ENCODE data around the gene CPEB4. TPM values are rescaled to one million over a fixed set of nuclear protein-coding genes. Genes with fewer than 3 reads are reported as not detected.

CPEB4 gene
- total RNA-seq, 5 donors from 2014 or later (not counting 1 experiment from before 2014, with no cell fraction given): 13.8 to 25.9 (median 14.9) TPM

DNA sequence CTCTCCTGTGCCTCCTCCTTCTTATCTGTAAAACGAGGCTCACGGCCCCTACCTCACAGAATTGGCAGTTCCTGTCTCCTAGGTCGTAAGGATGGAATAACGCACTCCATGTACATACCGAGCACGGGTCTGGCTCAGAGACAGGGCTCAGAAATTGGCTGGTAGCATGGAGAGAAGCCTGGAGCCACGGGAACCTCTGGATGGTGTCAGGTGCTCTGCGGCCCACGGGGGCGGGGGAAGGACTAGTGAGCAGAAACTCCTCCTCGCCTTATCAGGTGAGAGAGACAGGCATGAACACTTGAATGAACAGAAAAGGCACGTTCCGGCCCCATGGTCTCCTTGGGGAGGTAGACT lies 85.4 kb downstream of the CPEB4 start:
- ChIA-PET CTCF (interaction anchor here (0.6 to 4.4 kb wide), 8 partner anchors 55 to 681 kb away, joined by 3 to 70 read pairs (median 3); partner anchors contain the start of gene BOD1 (in 2 of the 2)), POLR2A (no interaction called here)
- Histone ChIP-seq H3K27ac (ENCODE audit: low read length) (no peak overlapping the region), H3K27me3 (replicated peaks in 1 of 2; ENCODE audit: control insufficient read depth in 2 of 2, extremely low read depth in 1 of 2, insufficient read depth in 2 of 2, low read length in 1 of 2) (peaks cover 0 to 30% of the 10 kb centered on the region in 2 experiments), H3K4me3 (ENCODE audit: control insufficient read depth in 1 of 2, extremely low read depth in 1 of 2, low read length in 1 of 2) (peak overlapping the region; percentile 30 to 58), H3K9me3 (no peaks in the 10 kb centered on the region), H3K4me1 (ENCODE audit: control insufficient read depth in 1 of 2, extremely low read depth in 1 of 2, insufficient read depth in 2 of 2, low read length in 2 of 2) (peaks cover 0 to 15% of the 10 kb centered on the region in 2 experiments), H3K36me3 (ENCODE audit: control insufficient read depth in 2 of 2, extremely low read depth in 1 of 2, insufficient read depth in 1 of 2, low read length in 1 of 2) (no peaks in the 10 kb centered on the region)
- H3K4me1 Mint-ChIP-seq: peaks cover 9 to 13% (median 10%) of the 10 kb centered on the region in 3 donors
- no peaks in the 10 kb centered on the region for H3K36me3 Mint-ChIP-seq
- peak in 1 of 35 experiments; percentile 7 for DNase-seq
- peak; percentile 32 to 54 (median 42) for ATAC-seq (replicated peaks in 1 of 4)
- H3K4me3 Mint-ChIP-seq: peak overlapping the region; percentile 72 to 77 (median 74)
- 45% methylated on average over 11 of the region's 13 CpGs for WGBS (ENCODE audit: insufficient coverage)
- no peaks in the 10 kb centered on the region for H3K9me3 Mint-ChIP-seq
- peaks cover 13 to 26% of the 10 kb centered on the region in 2 donors for H3K27me3 Mint-ChIP-seq
- H3K27ac Mint-ChIP-seq: no peak overlapping the region

GRCh38 chr5:173974688-173975239 lies 86.6 kb downstream of the CPEB4 start:
- ChIA-PET CTCF (interaction anchor here (0.5 to 4.4 kb wide), 5 partner anchors 357 to 1606 kb away, joined by 3 to 70 read pairs (median 5); partner anchors contain the start of gene BOD1 (in 2 of the 2)), POLR2A (no interaction called here)
- DNase-seq (no peak), ATAC-seq (replicated peaks in 1 of 4) (no peak)
- H3K9me3 Mint-ChIP-seq: no peaks in the 10 kb centered on the region
- no peak overlapping the region for H3K27ac Mint-ChIP-seq
- no peaks in the 10 kb centered on the region for H3K36me3 ChIP-seq (ENCODE audit: control insufficient read depth in 2 of 2, extremely low read depth in 1 of 2, insufficient read depth in 1 of 2, low read length in 1 of 2)
- H3K4me1 ChIP-seq (ENCODE audit: control insufficient read depth in 1 of 2, extremely low read depth in 1 of 2, insufficient read depth in 2 of 2, low read length in 2 of 2): peaks cover 0 to 15% of the 10 kb centered on the region in 2 experiments
- H3K9me3 ChIP-seq: no peaks in the 10 kb centered on the region
- WGBS (ENCODE audit: insufficient coverage): 88% methylated on average over 1 of the region's 5 CpGs
- no peak overlapping the region for H3K27ac ChIP-seq (ENCODE audit: low read length)
- H3K36me3 Mint-ChIP-seq: no peaks in the 10 kb centered on the region
- H3K4me3 Mint-ChIP-seq: no peak overlapping the region
- peaks cover 9 to 13% (median 10%) of the 10 kb centered on the region in 3 donors for H3K4me1 Mint-ChIP-seq
- peaks cover 16 to 29% of the 10 kb centered on the region in 2 donors for H3K27me3 Mint-ChIP-seq
- no peak overlapping the region for H3K4me3 ChIP-seq (ENCODE audit: control insufficient read depth in 1 of 2, extremely low read depth in 1 of 2, low read length in 1 of 2)
- H3K27me3 ChIP-seq (replicated peaks in 1 of 2; ENCODE audit: control insufficient read depth in 2 of 2, extremely low read depth in 1 of 2, insufficient read depth in 2 of 2, low read length in 1 of 2): peaks cover 2 to 30% of the 10 kb centered on the region in 2 experiments

- H3K36me3 ChIP-seq (ENCODE audit: control insufficient read depth in 2 of 2, extremely low read depth in 1 of 2, insufficient read depth in 1 of 2, low read length in 1 of 2): no peaks in the 10 kb centered on the region
- H3K27ac ChIP-seq (ENCODE audit: low read length): no peak overlapping the region
- H3K4me1 ChIP-seq (ENCODE audit: control insufficient read depth in 1 of 2, extremely low read depth in 1 of 2, insufficient read depth in 2 of 2, low read length in 2 of 2): no peaks in the 10 kb centered on the region
- ATAC-seq (replicated peaks in 1 of 4) (no peak), DNase-seq (no peak)
- no peak overlapping the region for H3K4me3 ChIP-seq (ENCODE audit: control insufficient read depth in 1 of 2, extremely low read depth in 1 of 2, low read length in 1 of 2)
- Mint-ChIP-seq H3K27ac (no peak overlapping the region), H3K27me3 (peaks cover 28 to 59% of the 10 kb centered on the region in 2 donors), H3K4me3 (no peak overlapping the region), H3K36me3 (no peaks in the 10 kb centered on the region), H3K4me1 (no peaks in the 10 kb centered on the region), H3K9me3 (peaks cover 0 to 4% (median 0%) of the 10 kb centered on the region in 3 donors)
- CTCF ChIA-PET: interaction anchor here in 1 of 2 donors (0.7 kb wide), 1 partner anchor 217 kb away, joined by 3 read pairs; no protein-coding TSS in a partner anchor
- POLR2A ChIA-PET: no interaction called here
- no peaks in the 10 kb centered on the region for H3K9me3 ChIP-seq
- H3K27me3 ChIP-seq (replicated peaks in 1 of 2; ENCODE audit: control insufficient read depth in 2 of 2, extremely low read depth in 1 of 2, insufficient read depth in 2 of 2, low read length in 1 of 2): peaks cover 4 to 15% of the 10 kb centered on the region in 2 experiments
- WGBS (ENCODE audit: insufficient coverage): 67% methylated on average over 5 of the region's 5 CpGs
These were observed 93.1 kb downstream of the CPEB4 start for GRCh38 chr5:173981185-173981761.

- Mint-ChIP-seq H3K36me3 (no peaks in the 10 kb centered on the region), H3K27me3 (peaks cover 24 to 44% of the 10 kb centered on the region in 2 donors), H3K9me3 (peaks cover 0 to 4% (median 0%) of the 10 kb centered on the region in 3 donors), H3K27ac (no peak overlapping the region), H3K4me1 (no peaks in the 10 kb centered on the region), H3K4me3 (no peak overlapping the region)
- WGBS (ENCODE audit: insufficient coverage): no CpG with 5 or more reads among the region's 4 CpGs
- ATAC-seq (replicated peaks in 1 of 4) (no peak), DNase-seq (no peak)
- Histone ChIP-seq H3K27ac (ENCODE audit: low read length) (no peak overlapping the region), H3K9me3 (no peaks in the 10 kb centered on the region), H3K4me1 (ENCODE audit: control insufficient read depth in 1 of 2, extremely low read depth in 1 of 2, insufficient read depth in 2 of 2, low read length in 2 of 2) (no peaks in the 10 kb centered on the region), H3K36me3 (ENCODE audit: control insufficient read depth in 2 of 2, extremely low read depth in 1 of 2, insufficient read depth in 1 of 2, low read length in 1 of 2) (no peaks in the 10 kb centered on the region), H3K27me3 (replicated peaks in 1 of 2; ENCODE audit: control insufficient read depth in 2 of 2, extremely low read depth in 1 of 2, insufficient read depth in 2 of 2, low read length in 1 of 2) (peaks cover 4 to 21% of the 10 kb centered on the region in 2 experiments), H3K4me3 (ENCODE audit: control insufficient read depth in 1 of 2, extremely low read depth in 1 of 2, low read length in 1 of 2) (no peak overlapping the region)
- ChIA-PET POLR2A (no interaction called here), CTCF (no interaction called here)
These were observed 96.1 kb downstream of the CPEB4 start for GRCh38 chr5:173984218-173984617.

- DNase-seq (no peak), ATAC-seq (replicated peaks in 1 of 4) (no peak)
- Mint-ChIP-seq H3K36me3 (no peaks in the 10 kb centered on the region), H3K27ac (no peak within 1 kb of the TSS), H3K27me3 (peaks cover 2 to 11% of the 10 kb centered on the region in 2 donors), H3K9me3 (no peaks in the 10 kb centered on the region), H3K4me3 (no peak within 1 kb of the TSS), H3K4me1 (no peaks in the 10 kb centered on the region)
- Histone ChIP-seq H3K27ac (ENCODE audit: low read length) (no peak within 1 kb of the TSS), H3K9me3 (no peaks in the 10 kb centered on the region), H3K4me3 (ENCODE audit: control insufficient read depth in 1 of 2, extremely low read depth in 1 of 2, low read length in 1 of 2) (no peak within 1 kb of the TSS), H3K4me1 (ENCODE audit: control insufficient read depth in 1 of 2, extremely low read depth in 1 of 2, insufficient read depth in 2 of 2, low read length in 2 of 2) (no peaks in the 10 kb centered on the region), H3K36me3 (ENCODE audit: control insufficient read depth in 2 of 2, extremely low read depth in 1 of 2, insufficient read depth in 1 of 2, low read length in 1 of 2) (no peaks in the 10 kb centered on the region), H3K27me3 (replicated peaks in 1 of 2; ENCODE audit: control insufficient read depth in 2 of 2, extremely low read depth in 1 of 2, insufficient read depth in 2 of 2, low read length in 1 of 2) (peaks cover 0 to 9% of the 10 kb centered on the region in 2 experiments)
- 95% methylated on average over 31 of the region's 51 CpGs for WGBS (ENCODE audit: insufficient coverage)
- ChIA-PET POLR2A (no interaction called here), CTCF (no interaction called here)
These were observed 100.6 kb downstream of the CPEB4 start, which contains the start of gene C5orf47 for GRCh38 chr5:173988554-173989431. TSS of gene C5orf47 (plus strand) at chr5:173989170. CDS start at chr5:173989264, 94 bp downstream.

DNA sequence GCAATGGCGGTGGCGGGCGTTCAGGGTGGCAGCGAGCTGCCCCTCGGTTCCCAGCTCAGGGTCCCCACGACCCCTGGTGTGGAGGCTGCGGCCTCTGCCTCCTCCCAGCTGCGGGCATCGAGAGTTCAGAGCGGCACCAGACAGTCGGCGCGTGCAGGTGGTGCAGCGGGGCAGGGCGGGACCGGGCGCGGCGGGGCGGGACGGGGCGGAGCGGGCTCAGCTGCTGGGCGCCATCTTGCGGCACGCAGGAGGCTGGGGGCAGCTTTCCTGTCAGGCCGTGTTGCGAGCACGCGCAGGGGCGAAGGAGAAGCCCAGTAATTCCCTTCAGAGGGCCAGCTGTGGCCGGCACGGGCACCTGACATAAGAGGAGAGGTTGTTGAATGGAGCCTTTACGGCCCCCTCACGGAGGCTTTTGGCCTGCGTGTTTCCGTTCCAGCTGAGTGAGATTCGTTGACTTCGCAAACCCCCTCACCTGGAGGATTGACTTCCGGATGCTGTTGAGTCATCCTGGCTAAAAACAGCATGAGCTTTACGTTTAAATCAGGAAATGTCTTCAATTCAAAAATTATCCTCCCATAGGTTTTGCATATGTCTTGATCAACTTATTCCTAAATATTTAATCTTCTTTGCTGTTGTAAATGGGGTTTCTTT lies 101.4 kb downstream of the CPEB4 start:
- H3K9me3 Mint-ChIP-seq: no peaks in the 10 kb centered on the region
- Histone ChIP-seq H3K4me3 (ENCODE audit: control insufficient read depth in 1 of 2, extremely low read depth in 1 of 2, low read length in 1 of 2) (no peak overlapping the region), H3K9me3 (no peaks in the 10 kb centered on the region), H3K27me3 (replicated peaks in 1 of 2; ENCODE audit: control insufficient read depth in 2 of 2, extremely low read depth in 1 of 2, insufficient read depth in 2 of 2, low read length in 1 of 2) (peaks cover 0 to 15% of the 10 kb centered on the region in 2 experiments), H3K4me1 (ENCODE audit: control insufficient read depth in 1 of 2, extremely low read depth in 1 of 2, insufficient read depth in 2 of 2, low read length in 2 of 2) (no peaks in the 10 kb centered on the region), H3K27ac (ENCODE audit: low read length) (no peak overlapping the region), H3K36me3 (ENCODE audit: control insufficient read depth in 2 of 2, extremely low read depth in 1 of 2, insufficient read depth in 1 of 2, low read length in 1 of 2) (no peaks in the 10 kb centered on the region)
- POLR2A ChIA-PET: no interaction called here
- no peak overlapping the region for H3K4me3 Mint-ChIP-seq
- H3K36me3 Mint-ChIP-seq: no peaks in the 10 kb centered on the region
- WGBS (ENCODE audit: insufficient coverage): 96% methylated on average over 24 of the region's 41 CpGs
- H3K27ac Mint-ChIP-seq: no peak overlapping the region
- no peak for ATAC-seq (replicated peaks in 1 of 4)
- peaks cover 7 to 9% of the 10 kb centered on the region in 2 donors for H3K27me3 Mint-ChIP-seq
- no peaks in the 10 kb centered on the region for H3K4me1 Mint-ChIP-seq
- DNase-seq: no peak
- CTCF ChIA-PET: no interaction called here
